WTC11 (cell line): ENCODE results near the gene ABLIM2.

Source experiments
- TEAD4 ChIP-seq: sonication (generic); formaldehyde crosslinking; IDR thresholded peaks from 2 replicates; pipeline ENCODE4 v1.8.0; 2022; ENCODE audit warnings: mild to moderate bottlenecking, missing genetic modification reagents
- TF ChIP-seq, protein P1 (sequence below): fragments of 200-600 bp; IDR thresholded peaks from 2 replicates; pipeline ENCODE4 v1.8.0; 2022; ENCODE audit warnings: antibody characterized with exemption
- TF ChIP-seq, protein P2 (sequence below): sonication (generic); formaldehyde crosslinking; IDR thresholded peaks from 2 replicates; pipeline ENCODE4 v1.8.1; 2023; ENCODE audit warnings: mild to moderate bottlenecking, missing genetic modification reagents, borderline replicate concordance
- TF ChIP-seq, protein P3 (sequence below): sonication (generic); formaldehyde crosslinking; IDR thresholded peaks from 2 replicates; pipeline ENCODE4 v1.8.0; 2022; ENCODE audit warnings: mild to moderate bottlenecking, missing genetic modification reagents

DNA sequence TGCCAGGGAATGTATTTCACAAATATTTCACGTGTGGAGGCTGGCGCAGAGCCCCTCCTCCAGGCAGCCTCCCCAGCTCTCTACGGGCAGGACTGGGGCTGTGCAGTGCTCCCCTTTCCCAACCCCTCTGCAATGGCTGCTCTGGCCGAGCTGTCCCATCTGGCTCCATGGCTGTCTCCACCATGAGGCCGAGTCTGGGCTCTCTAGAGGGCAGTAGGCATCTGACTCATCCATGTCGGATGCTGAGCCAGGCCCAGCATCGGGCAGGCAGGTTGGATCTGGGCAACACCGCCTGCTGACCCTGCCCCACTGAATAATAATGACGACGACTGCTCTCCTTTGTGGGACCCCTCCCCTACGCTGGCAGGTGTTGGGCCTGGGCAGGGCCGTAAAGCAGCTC lies 29.5 kb upstream of the ABLIM2 start:
- TF ChIP-seq, protein P1, sequence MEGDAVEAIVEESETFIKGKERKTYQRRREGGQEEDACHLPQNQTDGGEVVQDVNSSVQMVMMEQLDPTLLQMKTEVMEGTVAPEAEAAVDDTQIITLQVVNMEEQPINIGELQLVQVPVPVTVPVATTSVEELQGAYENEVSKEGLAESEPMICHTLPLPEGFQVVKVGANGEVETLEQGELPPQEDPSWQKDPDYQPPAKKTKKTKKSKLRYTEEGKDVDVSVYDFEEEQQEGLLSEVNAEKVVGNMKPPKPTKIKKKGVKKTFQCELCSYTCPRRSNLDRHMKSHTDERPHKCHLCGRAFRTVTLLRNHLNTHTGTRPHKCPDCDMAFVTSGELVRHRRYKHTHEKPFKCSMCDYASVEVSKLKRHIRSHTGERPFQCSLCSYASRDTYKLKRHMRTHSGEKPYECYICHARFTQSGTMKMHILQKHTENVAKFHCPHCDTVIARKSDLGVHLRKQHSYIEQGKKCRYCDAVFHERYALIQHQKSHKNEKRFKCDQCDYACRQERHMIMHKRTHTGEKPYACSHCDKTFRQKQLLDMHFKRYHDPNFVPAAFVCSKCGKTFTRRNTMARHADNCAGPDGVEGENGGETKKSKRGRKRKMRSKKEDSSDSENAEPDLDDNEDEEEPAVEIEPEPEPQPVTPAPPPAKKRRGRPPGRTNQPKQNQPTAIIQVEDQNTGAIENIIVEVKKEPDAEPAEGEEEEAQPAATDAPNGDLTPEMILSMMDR = no peak
- no peak for TF ChIP-seq TEAD4 (CRISPR knock-in tag)
- TF ChIP-seq, protein P2, sequence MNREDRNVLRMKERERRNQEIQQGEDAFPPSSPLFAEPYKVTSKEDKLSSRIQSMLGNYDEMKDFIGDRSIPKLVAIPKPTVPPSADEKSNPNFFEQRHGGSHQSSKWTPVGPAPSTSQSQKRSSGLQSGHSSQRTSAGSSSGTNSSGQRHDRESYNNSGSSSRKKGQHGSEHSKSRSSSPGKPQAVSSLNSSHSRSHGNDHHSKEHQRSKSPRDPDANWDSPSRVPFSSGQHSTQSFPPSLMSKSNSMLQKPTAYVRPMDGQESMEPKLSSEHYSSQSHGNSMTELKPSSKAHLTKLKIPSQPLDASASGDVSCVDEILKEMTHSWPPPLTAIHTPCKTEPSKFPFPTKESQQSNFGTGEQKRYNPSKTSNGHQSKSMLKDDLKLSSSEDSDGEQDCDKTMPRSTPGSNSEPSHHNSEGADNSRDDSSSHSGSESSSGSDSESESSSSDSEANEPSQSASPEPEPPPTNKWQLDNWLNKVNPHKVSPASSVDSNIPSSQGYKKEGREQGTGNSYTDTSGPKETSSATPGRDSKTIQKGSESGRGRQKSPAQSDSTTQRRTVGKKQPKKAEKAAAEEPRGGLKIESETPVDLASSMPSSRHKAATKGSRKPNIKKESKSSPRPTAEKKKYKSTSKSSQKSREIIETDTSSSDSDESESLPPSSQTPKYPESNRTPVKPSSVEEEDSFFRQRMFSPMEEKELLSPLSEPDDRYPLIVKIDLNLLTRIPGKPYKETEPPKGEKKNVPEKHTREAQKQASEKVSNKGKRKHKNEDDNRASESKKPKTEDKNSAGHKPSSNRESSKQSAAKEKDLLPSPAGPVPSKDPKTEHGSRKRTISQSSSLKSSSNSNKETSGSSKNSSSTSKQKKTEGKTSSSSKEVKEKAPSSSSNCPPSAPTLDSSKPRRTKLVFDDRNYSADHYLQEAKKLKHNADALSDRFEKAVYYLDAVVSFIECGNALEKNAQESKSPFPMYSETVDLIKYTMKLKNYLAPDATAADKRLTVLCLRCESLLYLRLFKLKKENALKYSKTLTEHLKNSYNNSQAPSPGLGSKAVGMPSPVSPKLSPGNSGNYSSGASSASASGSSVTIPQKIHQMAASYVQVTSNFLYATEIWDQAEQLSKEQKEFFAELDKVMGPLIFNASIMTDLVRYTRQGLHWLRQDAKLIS (CRISPR knock-in tag) = no peak
- TF ChIP-seq, protein P3, sequence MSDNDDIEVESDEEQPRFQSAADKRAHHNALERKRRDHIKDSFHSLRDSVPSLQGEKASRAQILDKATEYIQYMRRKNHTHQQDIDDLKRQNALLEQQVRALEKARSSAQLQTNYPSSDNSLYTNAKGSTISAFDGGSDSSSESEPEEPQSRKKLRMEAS = no peak
